PC-9 (cell line): Measurements from ENCODE around the gene ESM1. TPM values are rescaled to one million over a fixed set of nuclear protein-coding genes. Genes with fewer than 3 reads are reported as not detected.

ENCODE experiments used
- BruUV-seq: library from RNA; stranded (reverse); fragments of 400-500 nt; replicated peaks from 2 replicates; lab custom pipeline; 2021; lab: Mats Ljungman, UMichigan
- CTCF ChIA-PET: fragments of 300-600 bp; sonication (Branson Sonifier 250); formaldehyde crosslinking; loops from one replicate; lab custom pipeline; 2022; ENCODE audit warnings: antibody characterized with exemption; lab: Charles Lee
- POLR2A ChIA-PET: fragments of 300-600 bp; sonication (Branson Sonifier 250); formaldehyde crosslinking; loops from one replicate; lab custom pipeline; 2022; ENCODE audit warnings: antibody characterized with exemption; ENCODE audit not compliant: unreplicated experiment; lab: Charles Lee
- DNase-seq, 2 experiments: peaks; one replicate each; pipeline versions ENCODE4 v3.0.0 to v3.0.0-alpha.2; 2015 to 2022; ENCODE audit warnings: mixed read lengths in 1 of 2
- H2AFZ ChIP-seq: fragments of 200-600 bp; sonication (generic); 2 replicates; pipeline ENCODE4 v1.8.1; 2017; ENCODE audit warnings: antibody characterized with exemption
- H3F3A ChIP-seq: fragments of 200-600 bp; sonication (generic); 2 replicates; pipeline ENCODE4 v1.8.1; 2017; ENCODE audit warnings: antibody characterized with exemption, mild to moderate bottlenecking, low read depth; ENCODE audit not compliant: insufficient read depth
- H3K27ac ChIP-seq: fragments of 200-600 bp; sonication (generic); 2 replicates; pipeline ENCODE4 v1.6.1; 2016; ENCODE audit warnings: mixed run types
- H3K27me3 ChIP-seq: fragments of 200-600 bp; sonication (generic); 2 replicates; pipeline ENCODE4 v1.6.1; 2016; ENCODE audit warnings: low read depth, mixed run types; ENCODE audit not compliant: insufficient read depth
- H3K36me3 ChIP-seq: fragments of 200-600 bp; sonication (generic); 2 replicates; pipeline ENCODE4 v1.6.1; 2016; ENCODE audit warnings: low read depth, mixed run types
- H3K4me1 ChIP-seq: fragments of 200-600 bp; sonication (generic); replicated peaks from 2 replicates; pipeline ENCODE4 v1.6.1; 2016; ENCODE audit warnings: mixed run types; ENCODE audit not compliant: insufficient read depth
- H3K4me2 ChIP-seq: fragments of 200-600 bp; sonication (generic); 2 replicates; pipeline ENCODE4 v1.6.1; 2017; ENCODE audit warnings: mixed run types
- H3K4me3 ChIP-seq: fragments of 200-600 bp; sonication (generic); 2 replicates; pipeline ENCODE4 v1.6.1; 2016; ENCODE audit warnings: mixed run types
- H3K79me2 ChIP-seq: fragments of 200-600 bp; sonication (generic); 2 replicates; pipeline ENCODE4 v1.6.1; 2017; ENCODE audit warnings: low read depth, mixed run types
- H3K9me2 ChIP-seq: fragments of 200-600 bp; sonication (generic); 2 replicates; pipeline ENCODE4 v1.8.1; 2017; ENCODE audit warnings: mild to moderate bottlenecking; ENCODE audit not compliant: insufficient read depth
- H3K9me3 ChIP-seq: fragments of 200-600 bp; sonication (generic); 2 replicates; pipeline ENCODE4 v1.8.1; 2016; ENCODE audit warnings: low read depth; ENCODE audit not compliant: insufficient read depth
- H4K20me1 ChIP-seq: fragments of 200-600 bp; sonication (generic); 2 replicates; pipeline ENCODE4 v1.8.1; 2017; ENCODE audit not compliant: insufficient read depth
- EZH2 ChIP-seq: fragments of 200-600 bp; sonication (generic); IDR thresholded peaks from 2 replicates; pipeline ENCODE4 v1.8.0; 2017; ENCODE audit warnings: antibody characterized with exemption, low read depth
- intact Hi-C: fragments of 100-400 bp; cut with micrococcal nuclease; formaldehyde crosslinking; loops from one replicate; pipeline ENCODE4 v1.10.0; 2022; ENCODE audit not compliant: unreplicated experiment
- total RNA-seq: library from RNA; stranded (reverse); gene quantifications from 2 replicates; pipeline ENCODE4 v1.2.3, GENCODE V29; 2021
- TF ChIP-seq, protein P1 (sequence below): fragments of 200-600 bp; sonication (generic); conservative IDR thresholded peaks from 2 replicates; pipeline ENCODE4 v1.6.1; 2017; ENCODE audit warnings: mixed run types, antibody characterized with exemption, mild to moderate bottlenecking, moderate library complexity

The ESM1 gene
- total RNA-seq, 1 experiment from 2014 or later = 0.15 TPM

DNA sequence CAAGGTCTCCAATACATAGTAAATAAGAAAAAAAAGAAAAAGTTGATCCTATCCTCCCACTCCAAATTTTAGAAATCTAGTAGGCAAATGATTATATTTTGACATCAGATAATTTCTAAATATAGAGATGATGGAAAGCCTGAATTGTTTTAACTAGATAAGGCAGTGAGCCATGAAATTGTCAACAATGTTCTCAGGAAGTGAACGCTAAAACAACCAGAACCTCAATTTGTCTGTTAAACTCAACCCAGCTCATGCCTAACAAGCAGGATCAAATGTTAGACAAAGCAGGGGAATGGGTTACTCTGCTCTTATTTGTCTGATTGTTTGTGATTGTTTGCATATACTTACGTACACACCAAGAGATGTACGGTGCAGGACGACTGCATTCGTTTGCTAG lies 49.2 kb downstream of the ESM1 start:
- ChIA-PET POLR2A (no interaction called here), CTCF (no interaction called here)
- H2AFZ ChIP-seq = no peak overlapping the region
- H3K4me2 ChIP-seq = no peak overlapping the region
- H3K4me3 ChIP-seq = no peak overlapping the region
- no peaks in the 10 kb centered on the region for H3F3A ChIP-seq
- H3K27ac ChIP-seq = no peak overlapping the region
- no peaks in the 10 kb centered on the region for H3K4me1 ChIP-seq
- H3K27me3 ChIP-seq = peaks cover 42% of the 10 kb centered on the region
- no peaks in the 10 kb centered on the region for H3K9me2 ChIP-seq
- H3K36me3 ChIP-seq = no peaks in the 10 kb centered on the region
- BruUV-seq = no TSS peak
- no peaks in the 10 kb centered on the region for H3K9me3 ChIP-seq
- no peak for DNase-seq
- intact Hi-C loops = no loop called here
- no peaks in the 10 kb centered on the region for H4K20me1 ChIP-seq
- no peaks in the 10 kb centered on the region for H3K79me2 ChIP-seq
- TF ChIP-seq, protein P1, sequence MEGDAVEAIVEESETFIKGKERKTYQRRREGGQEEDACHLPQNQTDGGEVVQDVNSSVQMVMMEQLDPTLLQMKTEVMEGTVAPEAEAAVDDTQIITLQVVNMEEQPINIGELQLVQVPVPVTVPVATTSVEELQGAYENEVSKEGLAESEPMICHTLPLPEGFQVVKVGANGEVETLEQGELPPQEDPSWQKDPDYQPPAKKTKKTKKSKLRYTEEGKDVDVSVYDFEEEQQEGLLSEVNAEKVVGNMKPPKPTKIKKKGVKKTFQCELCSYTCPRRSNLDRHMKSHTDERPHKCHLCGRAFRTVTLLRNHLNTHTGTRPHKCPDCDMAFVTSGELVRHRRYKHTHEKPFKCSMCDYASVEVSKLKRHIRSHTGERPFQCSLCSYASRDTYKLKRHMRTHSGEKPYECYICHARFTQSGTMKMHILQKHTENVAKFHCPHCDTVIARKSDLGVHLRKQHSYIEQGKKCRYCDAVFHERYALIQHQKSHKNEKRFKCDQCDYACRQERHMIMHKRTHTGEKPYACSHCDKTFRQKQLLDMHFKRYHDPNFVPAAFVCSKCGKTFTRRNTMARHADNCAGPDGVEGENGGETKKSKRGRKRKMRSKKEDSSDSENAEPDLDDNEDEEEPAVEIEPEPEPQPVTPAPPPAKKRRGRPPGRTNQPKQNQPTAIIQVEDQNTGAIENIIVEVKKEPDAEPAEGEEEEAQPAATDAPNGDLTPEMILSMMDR = no peak

DNA sequence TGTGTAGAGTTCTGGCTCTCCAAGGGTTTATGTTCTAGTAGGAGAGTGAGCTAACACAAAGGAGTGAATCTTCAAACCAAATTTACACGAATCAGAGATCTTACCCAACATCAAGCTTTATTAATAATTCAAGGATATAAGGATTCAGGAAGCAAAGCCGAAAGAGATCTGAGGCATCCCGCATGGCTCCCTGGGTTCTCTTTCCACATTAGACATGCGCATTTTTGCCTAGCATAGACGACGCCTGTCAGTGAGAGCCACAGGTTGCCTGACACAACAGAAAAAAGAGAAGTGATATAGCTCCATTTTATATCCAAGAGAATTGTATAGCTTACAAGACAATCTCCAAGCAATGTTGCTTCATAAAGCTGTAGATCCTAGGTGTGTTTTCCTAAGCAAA lies 52.6 kb downstream of the ESM1 start:
- Histone ChIP-seq H3K9me3 (no peaks in the 10 kb centered on the region), H3F3A (no peaks in the 10 kb centered on the region), H3K9me2 (no peaks in the 10 kb centered on the region), H3K36me3 (no peaks in the 10 kb centered on the region), H3K27ac (no peak overlapping the region), H3K4me1 (no peaks in the 10 kb centered on the region), H3K79me2 (no peaks in the 10 kb centered on the region), H3K4me3 (no peak overlapping the region), H3K27me3 (peaks cover 58% of the 10 kb centered on the region), H3K4me2 (no peak overlapping the region), H2AFZ (no peak overlapping the region), H4K20me1 (no peaks in the 10 kb centered on the region)
- ChIA-PET POLR2A (no interaction called here), CTCF (no interaction called here)
- no peak for DNase-seq
- TF ChIP-seq, protein P1 = no peak
- BruUV-seq = no TSS peak
- intact Hi-C loops = no loop called here

DNA sequence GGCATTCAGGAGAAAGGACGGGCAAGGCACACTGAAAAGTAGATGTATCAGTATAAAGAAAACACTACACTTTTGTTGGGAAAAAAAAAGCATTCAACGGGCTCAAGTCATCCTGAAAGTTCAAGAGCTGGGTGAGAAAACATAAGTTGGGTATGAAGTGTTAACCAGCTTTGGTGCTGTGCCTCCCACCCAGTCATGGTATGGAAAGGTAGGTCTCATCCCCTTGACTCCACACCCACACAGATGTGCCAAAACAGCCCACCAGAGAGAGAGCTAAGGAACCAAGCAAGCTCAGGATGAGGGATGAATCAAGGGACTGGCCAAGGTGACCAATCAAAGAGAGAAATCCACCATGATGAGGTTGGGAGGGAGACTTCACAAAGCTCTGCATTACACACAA lies 54.7 kb downstream of the ESM1 start:
- peaks cover 55% of the 10 kb centered on the region for H3K27me3 ChIP-seq
- no TSS peak for BruUV-seq
- H3K4me3 ChIP-seq = no peak overlapping the region
- H4K20me1 ChIP-seq = no peaks in the 10 kb centered on the region
- no peaks in the 10 kb centered on the region for H3K4me1 ChIP-seq
- no peaks in the 10 kb centered on the region for H3K9me3 ChIP-seq
- H3K4me2 ChIP-seq = no peak overlapping the region
- no peaks in the 10 kb centered on the region for H3K36me3 ChIP-seq
- H3K27ac ChIP-seq = no peak overlapping the region
- no peaks in the 10 kb centered on the region for H3K79me2 ChIP-seq
- intact Hi-C loops = no loop called here
- no peaks in the 10 kb centered on the region for H3F3A ChIP-seq
- no peaks in the 10 kb centered on the region; the same call in 1 of the 2 replicates for H3K9me2 ChIP-seq
- DNase-seq = no peak
- TF ChIP-seq EZH2 = no peak
- TF ChIP-seq, protein P1 = no peak
- ChIA-PET POLR2A (no interaction called here), CTCF (no interaction called here)
- no peak overlapping the region for H2AFZ ChIP-seq

Other genes starting within 250 kb of the ESM1 start
- gene GZMK, start 38.7 kb upstream of the ESM1 start, total RNA-seq = not detected in 2 replicates
- gene GZMA, start 117.1 kb upstream of the ESM1 start, total RNA-seq = not detected in 2 replicates
- gene GPX8, start 174.6 kb upstream of the ESM1 start, total RNA-seq = 24.6 and 40.2 TPM in 2 replicates
- not detected in 2 replicates for gene CDC20B, start 187.6 kb upstream of the ESM1 start, total RNA-seq
- 1.1 and 1.8 TPM in 2 replicates for gene MCIDAS, start 241.7 kb upstream of the ESM1 start, total RNA-seq
- gene CCNO, start 248.0 kb upstream of the ESM1 start, total RNA-seq = 4.7 and 7.1 TPM in 2 replicates